Measurements from ENCODE around the gene MTHFSD. TPM values are rescaled to one million over a fixed set of nuclear protein-coding genes. Genes with fewer than 3 reads are reported as not detected.

MTHFSD gene
- total RNA-seq, 2 donors from 2014 or later, result 7.8 to 8.3 TPM

GRCh38 chr16:86500708-86501510 is 54.1 kb downstream of the MTHFSD start:
- Histone ChIP-seq H3K4me1 (peaks cover 0 to 38% of the 10 kb centered on the region in 2 donors), H3K9me3 (no peaks in the 10 kb centered on the region), H3K36me3 (no peaks in the 10 kb centered on the region), H3K27me3 (peaks cover 57 to 76% of the 10 kb centered on the region in 2 donors), H3K27ac (no peak overlapping the region), H3K4me3 (no peak overlapping the region)
- DNase-seq (ENCODE audit: low spot score), result no peak
- no peak for TF ChIP-seq CTCF (IDR thresholded peaks at IDR 0.05)

GRCh38 chr16:86499889-86500707 is 54.9 kb downstream of the MTHFSD start:
- Histone ChIP-seq H3K9me3 (no peaks in the 10 kb centered on the region), H3K27me3 (peaks cover 57 to 78% of the 10 kb centered on the region in 2 donors), H3K36me3 (no peaks in the 10 kb centered on the region), H3K27ac (no peak overlapping the region), H3K4me1 (peaks cover 0 to 30% of the 10 kb centered on the region in 2 donors), H3K4me3 (no peak overlapping the region)
- DNase-seq (ENCODE audit: low spot score), result no peak
- TF ChIP-seq CTCF (IDR thresholded peaks at IDR 0.05), result no peak

GRCh38 chr16:86499440-86499786 is 55.6 kb downstream of the MTHFSD start:
- Histone ChIP-seq H3K9me3 (no peaks in the 10 kb centered on the region), H3K4me1 (peaks cover 0 to 25% of the 10 kb centered on the region in 2 donors), H3K27ac (no peak overlapping the region), H3K27me3 (peaks cover 54 to 81% of the 10 kb centered on the region in 2 donors), H3K4me3 (no peak overlapping the region), H3K36me3 (no peaks in the 10 kb centered on the region)
- DNase-seq (ENCODE audit: low spot score), result no peak
- TF ChIP-seq CTCF (IDR thresholded peaks at IDR 0.05), result no peak

- DNase-seq (ENCODE audit: low spot score), result no peak
- H3K27ac ChIP-seq, result no peak overlapping the region
- peaks cover 50 to 81% of the 10 kb centered on the region in 2 donors for H3K27me3 ChIP-seq
- H3K4me3 ChIP-seq, result peak overlapping the region in 1 of 2 donors; percentile 1
- H3K9me3 ChIP-seq, result no peaks in the 10 kb centered on the region
- no peaks in the 10 kb centered on the region for H3K36me3 ChIP-seq
- peaks cover 0 to 25% of the 10 kb centered on the region in 2 donors for H3K4me1 ChIP-seq
- TF ChIP-seq CTCF (IDR thresholded peaks at IDR 0.05), result no peak
Observed at GRCh38 chr16:86498671-86499439, 56.2 kb downstream of the MTHFSD start.

- H3K36me3 ChIP-seq, result no peaks in the 10 kb centered on the region
- TF ChIP-seq CTCF (IDR thresholded peaks at IDR 0.05), result no peak
- no peak for DNase-seq (ENCODE audit: low spot score)
- peak overlapping the region in 1 of 2 donors; percentile 1 for H3K4me3 ChIP-seq
- H3K9me3 ChIP-seq, result no peaks in the 10 kb centered on the region
- H3K27me3 ChIP-seq, result peaks cover 43 to 79% of the 10 kb centered on the region in 2 donors
- no peak overlapping the region for H3K27ac ChIP-seq
- H3K4me1 ChIP-seq, result peaks cover 0 to 25% of the 10 kb centered on the region in 2 donors
Observed at GRCh38 chr16:86498155-86498670, 56.8 kb downstream of the MTHFSD start.
